ENCODE results near the gene CD300H. TPM values are rescaled to one million over a fixed set of nuclear protein-coding genes. Genes with fewer than 3 reads are reported as not detected.
"Not testable (repeated sequence)": the region's sequence is repeated elsewhere in the genome, so short reads cannot be mapped to it uniquely, and the experiment has no call there.

The CD300H gene
- total RNA-seq, 1 donor from 2014 or later = not detected

GRCh38 chr17:74584292-74585060 lies 17.2 kb upstream of the CD300H start:
- Histone ChIP-seq H3K36me3 (no peaks in the 10 kb centered on the region), H3K27ac (no peak overlapping the region), H3K27me3 (no peaks in the 10 kb centered on the region), H3K4me3 (no peak overlapping the region), H3K4me1 (no peaks in the 10 kb centered on the region), H3K9me3 (no peaks in the 10 kb centered on the region)
- no peak for TF ChIP-seq CTCF (IDR thresholded peaks at IDR 0.05)
- intact Hi-C loops (cut with DNase I) = no loop called here
- no peak for DNase-seq (ENCODE audit: low spot score in 2 of 2)

GRCh38 chr17:74582633-74583032 lies 15.3 kb upstream of the CD300H start:
- TF ChIP-seq CTCF (IDR thresholded peaks at IDR 0.05) = no peak
- no peaks in the 10 kb centered on the region for H3K9me3 ChIP-seq
- no peaks in the 10 kb centered on the region for H3K36me3 ChIP-seq
- no peak for DNase-seq (ENCODE audit: low spot score in 2 of 2)
- H3K4me3 ChIP-seq = no peak overlapping the region
- no peaks in the 10 kb centered on the region for H3K4me1 ChIP-seq
- no peaks in the 10 kb centered on the region for H3K27me3 ChIP-seq
- no peak overlapping the region for H3K27ac ChIP-seq
- intact Hi-C loops (cut with DNase I) = no loop called here

GRCh38 chr17:74579900-74580299 lies 12.6 kb upstream of the CD300H start:
- no peak overlapping the region for H3K27ac ChIP-seq
- intact Hi-C loops (cut with DNase I) = no loop called here
- H3K9me3 ChIP-seq = no peaks in the 10 kb centered on the region
- no peak for DNase-seq (ENCODE audit: low spot score in 2 of 2)
- no peaks in the 10 kb centered on the region for H3K4me1 ChIP-seq
- H3K27me3 ChIP-seq = no peaks in the 10 kb centered on the region
- no peaks in the 10 kb centered on the region for H3K36me3 ChIP-seq
- TF ChIP-seq CTCF (IDR thresholded peaks at IDR 0.05) = no peak
- H3K4me3 ChIP-seq = no peak overlapping the region

- intact Hi-C loops (cut with DNase I) = no loop called here
- Histone ChIP-seq H3K27me3 (no peaks in the 10 kb centered on the region), H3K4me3 (no peak overlapping the region), H3K36me3 (no peaks in the 10 kb centered on the region), H3K27ac (no peak overlapping the region), H3K4me1 (no peaks in the 10 kb centered on the region), H3K9me3 (no peaks in the 10 kb centered on the region)
- DNase-seq (ENCODE audit: low spot score in 2 of 2) = no peak
- no peak for TF ChIP-seq CTCF (IDR thresholded peaks at IDR 0.05)
Observed at GRCh38 chr17:74578979-74579378, 11.7 kb upstream of the CD300H start.

- no peak for TF ChIP-seq CTCF (IDR thresholded peaks at IDR 0.05)
- no peaks in the 10 kb centered on the region for H3K9me3 ChIP-seq
- H3K27me3 ChIP-seq = no peaks in the 10 kb centered on the region
- H3K4me1 ChIP-seq = no peaks in the 10 kb centered on the region
- no peak for DNase-seq (ENCODE audit: low spot score in 2 of 2)
- no peak overlapping the region for H3K27ac ChIP-seq
- no peaks in the 10 kb centered on the region for H3K36me3 ChIP-seq
- H3K4me3 ChIP-seq = no peak overlapping the region
- intact Hi-C loops (cut with DNase I) = no loop called here
Observed at GRCh38 chr17:74574489-74575142, 7.3 kb upstream of the CD300H start.

- H3K36me3 ChIP-seq; H3K27ac ChIP-seq; H3K4me3 ChIP-seq; H3K9me3 ChIP-seq; H3K4me1 ChIP-seq; H3K27me3 ChIP-seq; DNase-seq (ENCODE audit: low spot score in 2 of 2); intact Hi-C loops (cut with DNase I): not testable (repeated sequence)
Observed at GRCh38 chr17:74573635-74574034, 6.3 kb upstream of the CD300H start.

Data from ascending aorta (tissue), 2 donors.